HCT116 (cell line): ENCODE data around the gene KCTD18. TPM values are rescaled to one million over a fixed set of nuclear protein-coding genes. Genes with fewer than 3 reads are reported as not detected.

Experiments used
- ATAC-seq: fragments of 200-7000 bp; cut with Tn5 transposase; 2 replicates; pipeline ENCODE4 v1.9.1; 2020; ENCODE audit warnings: mild to moderate bottlenecking, moderate library complexity
- BruUV-seq: library from RNA; stranded (reverse); fragments of 400-500 nt; replicated peaks from 2 replicates; lab custom pipeline; 2021; lab: Mats Ljungman, UMichigan
- CTCF ChIA-PET: fragments of 300-600 bp; sonication (Branson Sonifier 250); formaldehyde crosslinking; loops from one replicate; lab custom pipeline; 2021; ENCODE audit warnings: antibody characterized with exemption; lab: Charles Lee
- POLR2A ChIA-PET: fragments of 300-600, 350-600 bp; sonication (Branson Sonifier 250); formaldehyde crosslinking; loops from one replicate; lab custom pipeline; 2021; ENCODE audit warnings: antibody characterized with exemption; lab: Charles Lee
- RAD21 ChIA-PET, 2 experiments: fragments of 300-600 bp; sonication (Branson Sonifier 250); formaldehyde crosslinking; loops; one replicate each; lab custom pipeline; 2023; ENCODE audit warnings: low total read pairs in 2 of 2; ENCODE audit not compliant: uncharacterized antibody in 2 of 2, unreplicated experiment in 2 of 2, low non-redundant PET in 1 of 2; lab: Charles Lee
- DNase-seq: peaks from one replicate; pipeline ENCODE4 v3.0.0-alpha.2; 2010; ENCODE audit warnings: low read depth, low spot score
- H2AFZ ChIP-seq: fragments of 200-600 bp; shearing (Covaris generic), sonication (generic); 2 replicates; pipeline ENCODE4 v1.6.1; 2017; ENCODE audit warnings: low read depth, mixed run types, mixed read lengths, antibody characterized with exemption, low read length; ENCODE audit not compliant: poor library complexity, severe bottlenecking
- H3K27ac ChIP-seq: 2 replicates; pipeline ENCODE4 v1.5.1; 2012; ENCODE audit warnings: low read depth, low read length
- H3K27me3 ChIP-seq: fragments of 200-600 bp; sonication (generic); 2 replicates; pipeline ENCODE4 v1.6.1; 2016; ENCODE audit warnings: mixed run types, low read length, mixed read lengths; ENCODE audit not compliant: insufficient read depth
- H3K36me3 ChIP-seq, 2 experiments: fragments of 200-500 bp in 1 of 2; fragments of 200-600 bp in 1 of 2; sonication (Bioruptor generic) in 1 of 2; sonication (generic) in 1 of 2; 2 replicates each; pipeline versions ENCODE4 v1.5.1 to v1.6.1; 2014 to 2016; ENCODE audit warnings: low read length in 2 of 2, inconsistent platforms in 1 of 2, mixed read lengths in 1 of 2, mixed run types in 1 of 2; ENCODE audit not compliant: insufficient read depth in 2 of 2, control insufficient read depth in 1 of 2
- H3K4me1 ChIP-seq, 2 experiments: fragments of 200-600 bp in 1 of 2; sonication (generic) in 1 of 2; 2 replicates each; pipeline versions ENCODE4 v1.5.1 to v1.6.1; 2012 to 2017; ENCODE audit warnings: low read length in 2 of 2, inconsistent platforms in 1 of 2, mild to moderate bottlenecking in 1 of 2, mixed read lengths in 1 of 2, mixed run types in 1 of 2, moderate library complexity in 1 of 2; ENCODE audit not compliant: insufficient read depth in 2 of 2, control insufficient read depth in 1 of 2
- H3K4me2 ChIP-seq: fragments of 200-600 bp; sonication (generic); 2 replicates; pipeline ENCODE4 v1.6.1; 2017; ENCODE audit warnings: mixed run types, low read length, mixed read lengths
- H3K4me3 ChIP-seq, 2 experiments: fragments of 200-600 bp in 1 of 2; sonication (generic) in 1 of 2; replicated peaks in 1 of 2; 2 replicates each; pipeline ENCODE4 v1.5.1; 2011 to 2016; ENCODE audit warnings: low read length in 2 of 2, control low read depth in 1 of 2, low read depth in 1 of 2, mild to moderate bottlenecking in 1 of 2, mixed read lengths in 1 of 2, mixed run types in 1 of 2
- H3K79me2 ChIP-seq: fragments of 200-600 bp; sonication (generic); 2 replicates; pipeline ENCODE4 v1.6.1; 2017; ENCODE audit warnings: mild to moderate bottlenecking, mixed run types, low read length, moderate library complexity, mixed read lengths; ENCODE audit not compliant: insufficient read depth
- H3K9ac ChIP-seq: fragments of 200-600 bp; sonication (generic); 2 replicates; pipeline ENCODE4 v1.6.1; 2016; ENCODE audit warnings: low read length, mixed read lengths
- H3K9me2 ChIP-seq: fragments of 200-600 bp; sonication (generic), shearing (Covaris generic); 2 replicates; pipeline ENCODE4 v1.6.1; 2017; ENCODE audit warnings: mixed run types, mild to moderate bottlenecking, moderate library complexity; ENCODE audit not compliant: insufficient read depth
- H3K9me3 ChIP-seq, 2 experiments: fragments of 200-500 bp in 1 of 2; fragments of 200-600 bp in 1 of 2; sonication (Bioruptor generic) in 1 of 2; sonication (generic) in 1 of 2; 2 replicates each; pipeline ENCODE4 v1.6.1; 2014 to 2017; ENCODE audit warnings: low read length in 2 of 2, mixed read lengths in 2 of 2, inconsistent platforms in 1 of 2, low read depth in 1 of 2, mild to moderate bottlenecking in 1 of 2, mixed run types in 1 of 2, moderate library complexity in 1 of 2; ENCODE audit not compliant: control insufficient read depth in 1 of 2, insufficient read depth in 1 of 2
- H4K20me1 ChIP-seq: fragments of 200-600 bp; sonication (generic), shearing (Covaris generic); 2 replicates; pipeline ENCODE4 v1.6.1; 2017; ENCODE audit warnings: mixed run types, mild to moderate bottlenecking, moderate library complexity; ENCODE audit not compliant: insufficient read depth
- CBX3 ChIP-seq: IDR thresholded peaks from 2 replicates; pipeline ENCODE4 v1.6.1; 2012; ENCODE audit warnings: low read depth
- CEBPB ChIP-seq: IDR thresholded peaks from 2 replicates; pipeline ENCODE4 v1.6.1; 2012; ENCODE audit warnings: low read depth
- EGR1 ChIP-seq: IDR thresholded peaks from 2 replicates; pipeline ENCODE4 v1.6.1; 2012; ENCODE audit warnings: low read depth
- ELF1 ChIP-seq: IDR thresholded peaks from 2 replicates; pipeline ENCODE4 v1.6.1; 2012; ENCODE audit warnings: low read depth, borderline replicate concordance
- EZH2phosphoT487 ChIP-seq: fragments of 200-600 bp; IDR thresholded peaks from 2 replicates; pipeline ENCODE4 v1.6.1; 2018; ENCODE audit warnings: antibody characterized with exemption, borderline replicate concordance
- FOSL1 ChIP-seq: IDR thresholded peaks from 2 replicates; pipeline ENCODE4 v1.6.1; 2012; ENCODE audit warnings: low read depth
- JUND ChIP-seq: IDR thresholded peaks from 2 replicates; pipeline ENCODE4 v1.6.1; 2012
- RAD21 ChIP-seq: IDR thresholded peaks from 2 replicates; pipeline ENCODE4 v1.6.1; 2012; ENCODE audit warnings: low read depth, mild to moderate bottlenecking
- REST ChIP-seq: IDR thresholded peaks from 2 replicates; pipeline ENCODE4 v1.6.1; 2012; ENCODE audit warnings: low read depth
- SIN3A ChIP-seq: IDR thresholded peaks from 2 replicates; pipeline ENCODE4 v1.6.1; 2012; ENCODE audit warnings: low read depth
- SP1 ChIP-seq: IDR thresholded peaks from 2 replicates; pipeline ENCODE4 v1.6.1; 2012; ENCODE audit warnings: low read depth
- YY1 ChIP-seq: IDR thresholded peaks from 2 replicates; pipeline ENCODE4 v1.6.1; 2011; ENCODE audit warnings: low read length, low read depth, moderate library complexity, mild to moderate bottlenecking; ENCODE audit not compliant: insufficient replicate concordance; ENCODE audit errors: extremely low read depth
- ZFX ChIP-seq: fragments of 450-650 bp; IDR thresholded peaks from 2 replicates; pipeline ENCODE4 v1.6.1; 2017
- ZNF274 ChIP-seq: fragments of 200-500 bp; sonication (Bioruptor generic); IDR thresholded peaks from 2 replicates; pipeline ENCODE4 v1.6.1; 2014; ENCODE audit warnings: mild to moderate bottlenecking, low read depth, low read length, inconsistent platforms
- intact Hi-C: fragments of 100-400 bp; cut with micrococcal nuclease; formaldehyde crosslinking; loops from 2 replicates; pipeline ENCODE4 v1.10.0; 2022
- total RNA-seq: library from RNA; stranded (reverse); gene quantifications from one replicate; pipeline ENCODE4 v1.2.1, GENCODE V29; 2021; ENCODE audit not compliant: unreplicated experiment

The KCTD18 gene
- total RNA-seq, 1 experiment from 2014 or later: 12.8 TPM

DNA sequence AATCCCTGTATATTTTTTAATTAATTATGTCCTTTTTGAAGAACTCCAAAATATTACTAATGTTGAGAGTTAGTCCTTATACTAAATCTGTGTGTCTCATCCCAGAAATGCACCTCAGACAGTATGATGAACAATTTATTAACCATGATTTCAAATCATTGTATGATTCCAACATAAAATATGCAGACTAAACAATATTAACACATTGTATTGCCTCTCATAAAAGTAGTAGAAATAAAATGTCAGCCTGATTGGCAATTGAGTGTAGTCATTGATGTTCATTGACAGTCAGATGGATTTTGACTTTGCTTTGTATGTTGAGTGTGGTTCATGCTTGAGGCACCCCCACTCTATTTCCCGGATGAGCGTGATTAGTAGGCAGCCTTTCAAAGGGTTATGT, 57.5 kb downstream of the KCTD18 start:
- H3K36me3 ChIP-seq: no peaks in the 10 kb centered on the region
- H3K4me1 ChIP-seq: peaks cover 10 to 21% of the 10 kb centered on the region in 2 experiments
- ATAC-seq (no peak), DNase-seq (no peak)
- no TSS peak for BruUV-seq
- H3K9ac ChIP-seq: no peak overlapping the region
- RAD21 ChIA-PET: no interaction called here
- CTCF ChIA-PET: no interaction called here
- POLR2A ChIA-PET: no interaction called here
- H4K20me1 ChIP-seq: no peaks in the 10 kb centered on the region
- H3K79me2 ChIP-seq: no peaks in the 10 kb centered on the region
- H3K4me2 ChIP-seq: no peak overlapping the region
- H3K9me2 ChIP-seq: no peaks in the 10 kb centered on the region
- H3K27ac ChIP-seq: no peak overlapping the region
- no peaks in the 10 kb centered on the region for H3K27me3 ChIP-seq
- H3K9me3 ChIP-seq: no peaks in the 10 kb centered on the region
- intact Hi-C loops: no loop called here
- TF ChIP-seq CBX3 (no peak), REST (no peak), YY1 (no peak), EZH2phosphoT487 (no peak), FOSL1 (no peak), ZNF274 (no peak), SIN3A (no peak), ZFX (no peak), ELF1 (no peak), SP1 (no peak), JUND (no peak), EGR1 (no peak), RAD21 (no peak), CEBPB (no peak)
- no peak overlapping the region for H2AFZ ChIP-seq
- H3K4me3 ChIP-seq: no peak overlapping the region
